Natural killer cell treated with Interleukin-12 subunit alpha and Interleukin-12 subunit beta and Interleukin-15 and Interleukin-18, amount 100 ng/mL, for 72 hours (primary cell): ENCODE measurements around the gene FRMD8. TPM values are rescaled to one million over a fixed set of nuclear protein-coding genes. Genes with fewer than 3 reads are reported as not detected.

Experiments
- ATAC-seq, 2 donors: fragments of 150-1000 bp; cut with Tn5 transposase in 1 of 2; sonication (Bioruptor Pico), chemical (Tn5 transposase) in 1 of 2; 2 replicates each; pipeline ENCODE4 v1.10.0; 2021
- DNase-seq: peaks from one replicate; pipeline ENCODE4 v3.0.0; 2022; ENCODE audit warnings: low spot score
- H3K27ac Mint-ChIP-seq, 2 donors: 1 replicate in 1 of 2; 2 replicates in 1 of 2; pipeline ENCODE4 v1.8.0; 2022; ENCODE audit warnings: mixed read lengths in 2 of 2, mild to moderate bottlenecking in 1 of 2, moderate library complexity in 1 of 2
- H3K27me3 Mint-ChIP-seq, 2 donors: 1 replicate in 1 of 2; 2 replicates in 1 of 2; pipeline ENCODE4 v1.8.0; 2022; ENCODE audit warnings: mixed read lengths in 2 of 2
- H3K36me3 Mint-ChIP-seq: one replicate; pipeline ENCODE4 v1.8.0; 2022; ENCODE audit warnings: mixed read lengths
- H3K4me1 Mint-ChIP-seq, 2 donors: 1 replicate in 1 of 2; 2 replicates in 1 of 2; pipeline ENCODE4 v1.8.0; 2022; ENCODE audit warnings: low read depth in 2 of 2, mixed read lengths in 2 of 2, mild to moderate bottlenecking in 1 of 2
- H3K4me3 Mint-ChIP-seq: one replicate; pipeline ENCODE4 v1.8.0; 2022; ENCODE audit warnings: mixed read lengths
- H3K9me3 Mint-ChIP-seq: 2 replicates; pipeline ENCODE4 v1.8.0; 2022; ENCODE audit warnings: mixed read lengths
- total RNA-seq, 2 donors: library from RNA; stranded (reverse); gene quantifications; one replicate each; pipeline ENCODE4 v1.2.3, GENCODE V29; 2022

The FRMD8 gene
- total RNA-seq, 2 donors from 2014 or later: 50.5 to 68.4 TPM

GRCh38 chr11:65379698-65380459 is 6.6 kb upstream of the FRMD8 start:
- no peaks in the 10 kb centered on the region for H3K27me3 Mint-ChIP-seq
- H3K9me3 Mint-ChIP-seq: no peaks in the 10 kb centered on the region
- peaks cover 25 to 30% of the 10 kb centered on the region in 2 donors for H3K4me1 Mint-ChIP-seq
- peak overlapping the region in 1 of 2 donors; percentile 100 for H3K27ac Mint-ChIP-seq
- ATAC-seq (no peak), DNase-seq (no peak)
- H3K36me3 Mint-ChIP-seq: no peaks in the 10 kb centered on the region
- H3K4me3 Mint-ChIP-seq: peak overlapping the region; percentile 34

- H3K4me3 Mint-ChIP-seq: peak overlapping the region; percentile 34
- H3K27ac Mint-ChIP-seq: peak overlapping the region; percentile 99 to 100
- ATAC-seq (no peak), DNase-seq (no peak)
- no peaks in the 10 kb centered on the region for H3K36me3 Mint-ChIP-seq
- H3K9me3 Mint-ChIP-seq: no peaks in the 10 kb centered on the region
- peaks cover 32 to 37% of the 10 kb centered on the region in 2 donors for H3K4me1 Mint-ChIP-seq
- no peaks in the 10 kb centered on the region for H3K27me3 Mint-ChIP-seq
These were observed 5.8 kb upstream of the FRMD8 start for GRCh38 chr11:65380460-65381119.

- Mint-ChIP-seq H3K4me1 (peaks cover 35 to 37% of the 10 kb centered on the region in 2 donors), H3K27ac (peak overlapping the region; percentile 99 to 100), H3K27me3 (no peaks in the 10 kb centered on the region), H3K4me3 (peak overlapping the region; percentile 94), H3K36me3 (no peaks in the 10 kb centered on the region), H3K9me3 (no peaks in the 10 kb centered on the region)
- ATAC-seq: peak in 1 of 2 donors; percentile 7
- no peak for DNase-seq
These were observed 4.8 kb upstream of the FRMD8 start for GRCh38 chr11:65381716-65382032.

- ATAC-seq: peak; percentile 90 to 93
- Mint-ChIP-seq H3K27me3 (no peaks in the 10 kb centered on the region), H3K4me3 (peak within 1 kb of the TSS; percentile 94), H3K9me3 (no peaks in the 10 kb centered on the region), H3K36me3 (no peaks in the 10 kb centered on the region), H3K4me1 (peaks cover 38 to 41% of the 10 kb centered on the region in 2 donors), H3K27ac (peak within 1 kb of the TSS; percentile 99 to 100)
- peak; percentile 96 for DNase-seq
These were observed 4.2 kb upstream of the FRMD8 start, which contains the start of gene SLC25A45 for GRCh38 chr11:65382033-65382803. TSS of gene SLC25A45 (minus strand) at chr11:65382646. CDS start at chr11:65381951, 695 bp downstream.

- no peak for ATAC-seq
- peak; percentile 53 for DNase-seq
- Mint-ChIP-seq H3K36me3 (no peaks in the 10 kb centered on the region), H3K27me3 (no peaks in the 10 kb centered on the region), H3K9me3 (no peaks in the 10 kb centered on the region), H3K27ac (peak overlapping the region; percentile 99 to 100), H3K4me3 (peak overlapping the region; percentile 94), H3K4me1 (peaks cover 41 to 44% of the 10 kb centered on the region in 2 donors)
These were observed 3.6 kb upstream of the FRMD8 start for GRCh38 chr11:65382804-65383368.

- no peaks in the 10 kb centered on the region for H3K36me3 Mint-ChIP-seq
- H3K4me1 Mint-ChIP-seq: peaks cover 46 to 52% of the 10 kb centered on the region in 2 donors
- peak overlapping the region; percentile 94 for H3K4me3 Mint-ChIP-seq
- H3K27ac Mint-ChIP-seq: peak overlapping the region; percentile 99 to 100
- no peak for DNase-seq
- no peaks in the 10 kb centered on the region for H3K27me3 Mint-ChIP-seq
- ATAC-seq: no peak
- no peaks in the 10 kb centered on the region for H3K9me3 Mint-ChIP-seq
These were observed 2.7 kb upstream of the FRMD8 start for GRCh38 chr11:65383778-65384177.

- peak overlapping the region; percentile 94 for H3K4me3 Mint-ChIP-seq
- no peaks in the 10 kb centered on the region for H3K9me3 Mint-ChIP-seq
- no peaks in the 10 kb centered on the region for H3K36me3 Mint-ChIP-seq
- DNase-seq (no peak), ATAC-seq (no peak)
- no peaks in the 10 kb centered on the region for H3K27me3 Mint-ChIP-seq
- H3K27ac Mint-ChIP-seq: peak overlapping the region; percentile 99 to 100
- peaks cover 52 to 57% of the 10 kb centered on the region in 2 donors for H3K4me1 Mint-ChIP-seq
These were observed 2.0 kb upstream of the FRMD8 start for GRCh38 chr11:65384301-65384889.

- no peak for DNase-seq
- peak overlapping the region; percentile 67 for H3K4me3 Mint-ChIP-seq
- H3K4me1 Mint-ChIP-seq: peaks cover 44 to 59% of the 10 kb centered on the region in 2 donors
- H3K27me3 Mint-ChIP-seq: no peaks in the 10 kb centered on the region
- H3K9me3 Mint-ChIP-seq: no peaks in the 10 kb centered on the region
- no peaks in the 10 kb centered on the region for H3K36me3 Mint-ChIP-seq
- peak overlapping the region; percentile 14 to 43 for H3K27ac Mint-ChIP-seq
- no peak for ATAC-seq
These were observed 2.3 kb downstream of the FRMD8 start for GRCh38 chr11:65388731-65389130.

GRCh38 chr11:65389294-65389980 is 3.0 kb downstream of the FRMD8 start:
- DNase-seq (no peak), ATAC-seq (no peak)
- peak overlapping the region; percentile 67 for H3K4me3 Mint-ChIP-seq
- H3K4me1 Mint-ChIP-seq: peaks cover 37 to 52% of the 10 kb centered on the region in 2 donors
- peak overlapping the region; percentile 14 to 63 for H3K27ac Mint-ChIP-seq
- H3K36me3 Mint-ChIP-seq: no peaks in the 10 kb centered on the region
- H3K9me3 Mint-ChIP-seq: no peaks in the 10 kb centered on the region
- no peaks in the 10 kb centered on the region for H3K27me3 Mint-ChIP-seq

- ATAC-seq: no peak
- no peak overlapping the region for H3K4me3 Mint-ChIP-seq
- H3K36me3 Mint-ChIP-seq: no peaks in the 10 kb centered on the region
- no peak for DNase-seq
- H3K27ac Mint-ChIP-seq: peak overlapping the region in 1 of 2 donors; percentile 63
- H3K4me1 Mint-ChIP-seq: peaks cover 28 to 43% of the 10 kb centered on the region in 2 donors
- H3K9me3 Mint-ChIP-seq: no peaks in the 10 kb centered on the region
- no peaks in the 10 kb centered on the region for H3K27me3 Mint-ChIP-seq
These were observed 3.9 kb downstream of the FRMD8 start for GRCh38 chr11:65390099-65390941.

GRCh38 chr11:65390996-65391395 is 4.6 kb downstream of the FRMD8 start:
- no peak for ATAC-seq
- H3K4me1 Mint-ChIP-seq: peaks cover 25 to 40% of the 10 kb centered on the region in 2 donors
- H3K27me3 Mint-ChIP-seq: no peaks in the 10 kb centered on the region
- DNase-seq: no peak
- H3K9me3 Mint-ChIP-seq: no peaks in the 10 kb centered on the region
- no peak overlapping the region for H3K4me3 Mint-ChIP-seq
- no peaks in the 10 kb centered on the region for H3K36me3 Mint-ChIP-seq
- peak overlapping the region in 1 of 2 donors; percentile 43 for H3K27ac Mint-ChIP-seq

GRCh38 chr11:65392186-65392829 is 5.9 kb downstream of the FRMD8 start:
- H3K27me3 Mint-ChIP-seq: no peaks in the 10 kb centered on the region
- ATAC-seq: no peak
- peak overlapping the region in 1 of 2 donors; percentile 64 for H3K27ac Mint-ChIP-seq
- H3K9me3 Mint-ChIP-seq: no peaks in the 10 kb centered on the region
- H3K4me3 Mint-ChIP-seq: no peak overlapping the region
- no peaks in the 10 kb centered on the region for H3K36me3 Mint-ChIP-seq
- DNase-seq: no peak
- H3K4me1 Mint-ChIP-seq: peaks cover 20 to 34% of the 10 kb centered on the region in 2 donors
